Measurements from ENCODE around the gene TBC1D3D.
"Not testable (repeated sequence)": the region's sequence is repeated elsewhere in the genome, so short reads cannot be mapped to it uniquely, and the experiment has no call there.

TBC1D3D gene

DNA sequence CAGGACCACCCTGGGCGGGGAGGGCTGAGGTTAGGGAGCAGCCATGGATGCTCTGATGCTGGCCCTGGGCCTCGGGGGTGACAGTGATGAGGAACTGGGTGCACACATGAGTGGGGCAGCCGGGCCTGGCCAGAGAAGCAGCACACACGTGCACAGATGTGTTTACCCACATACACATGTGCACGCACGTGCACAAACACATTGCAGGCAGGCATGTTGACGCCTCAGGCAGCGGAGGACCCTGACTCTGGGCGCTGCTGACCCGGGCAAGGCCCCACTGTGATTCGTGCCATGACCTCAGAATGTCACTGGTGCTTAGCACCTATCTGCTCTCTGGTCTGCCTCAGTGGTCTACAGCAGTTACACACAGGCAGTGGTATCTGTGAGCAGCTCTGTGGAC is at the start of gene TBC1D3D:
TSS of gene TBC1D3D (plus strand) at position 301 of the 400 bp plus-strand sequence. CDS start 1,585 bp downstream, outside the sequence.
- not testable (repeated sequence) for DNase-seq

DNA sequence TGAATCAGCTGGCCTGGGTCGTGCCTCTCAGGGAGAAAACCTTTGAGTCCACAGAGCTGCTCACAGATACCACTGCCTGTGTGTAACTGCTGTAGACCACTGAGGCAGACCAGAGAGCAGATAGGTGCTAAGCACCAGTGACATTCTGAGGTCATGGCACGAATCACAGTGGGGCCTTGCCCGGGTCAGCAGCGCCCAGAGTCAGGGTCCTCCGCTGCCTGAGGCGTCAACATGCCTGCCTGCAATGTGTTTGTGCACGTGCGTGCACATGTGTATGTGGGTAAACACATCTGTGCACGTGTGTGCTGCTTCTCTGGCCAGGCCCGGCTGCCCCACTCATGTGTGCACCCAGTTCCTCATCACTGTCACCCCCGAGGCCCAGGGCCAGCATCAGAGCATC is 14.8 kb upstream of the TBC1D3D start, which contains the start of gene TBC1D3L:
TSS of gene TBC1D3L (minus strand) at position 101 of the 400 bp plus-strand sequence. CDS start 1,540 bp downstream, outside the sequence.
- DNase-seq: not testable (repeated sequence)
